ENCODE data around the gene PAX7. TPM values are rescaled to one million over a fixed set of nuclear protein-coding genes. Genes with fewer than 3 reads are reported as not detected.

Gene PAX7
- total and polyA plus RNA-seq, 2 donors (not counting 3 experiments of a cell fraction or from before 2014, with no cell fraction given) = not detected

DNA sequence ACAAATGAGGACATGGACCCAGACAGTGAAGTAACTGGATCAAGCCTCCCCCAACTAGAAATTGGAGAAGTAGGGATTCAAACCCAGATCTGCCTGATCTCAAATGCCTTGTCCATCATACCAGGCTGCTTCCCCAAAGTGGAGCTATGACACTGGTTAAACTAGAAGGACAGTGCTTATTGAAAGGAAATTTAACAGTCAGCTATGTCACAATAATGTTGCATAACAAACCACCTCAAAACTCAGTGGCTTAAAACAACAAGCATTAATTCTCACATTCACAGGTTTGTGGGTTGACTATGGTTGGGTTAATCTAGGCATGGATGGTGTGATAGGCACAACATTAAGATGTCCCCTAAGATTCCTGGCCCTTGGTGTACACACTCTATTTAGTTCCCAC lies 121.8 kb downstream of the PAX7 start:
- no peak for DNase-seq (ENCODE audit: low read depth, low spot score)
- no peak for FAIRE-seq
- no TSS peak for BruUV-seq (replicated peaks)
- Histone ChIP-seq H4K20me1 (replicated peaks; ENCODE audit: control insufficient read depth, extremely low read depth, insufficient read depth, low read length) (no peaks in the 10 kb centered on the region), H3K9me1 (replicated peaks; ENCODE audit: control insufficient read depth, extremely low read depth, insufficient read depth, low read length) (no peaks in the 10 kb centered on the region), H3K9me3 (replicated peaks; ENCODE audit: control insufficient read depth, insufficient read depth, low read length) (no peaks in the 10 kb centered on the region), H3K36me3 (ENCODE audit: control insufficient read depth in 2 of 2, extremely low read depth in 1 of 2, insufficient read depth in 2 of 2, low read length in 2 of 2) (no peaks in the 10 kb centered on the region), H3K27ac (ENCODE audit: insufficient read depth, low read depth, low read length) (no peak overlapping the region), H3K4me2 (ENCODE audit: insufficient read depth, low read length) (no peak overlapping the region), H2AFZ (ENCODE audit: low read depth, low read length) (no peak overlapping the region), H3K79me2 (ENCODE audit: control insufficient read depth, insufficient read depth, low read length) (no peaks in the 10 kb centered on the region), H3K4me1 (ENCODE audit: control insufficient read depth, extremely low read depth, insufficient read depth, low read length) (no peaks in the 10 kb centered on the region), H3K4me3 (replicated peaks in 1 of 3; ENCODE audit: insufficient read depth in 1 of 3, low read depth in 1 of 3, low read length in 3 of 3) (no peak overlapping the region), H3K27me3 (ENCODE audit: control insufficient read depth in 2 of 2, insufficient read depth in 2 of 2, low read length in 2 of 2) (no peaks in the 10 kb centered on the region), H3K9ac (replicated peaks; ENCODE audit: extremely low read depth, insufficient read depth, low read length) (no peak overlapping the region)
- POLR2A ChIA-PET = no interaction called here
- TF ChIP-seq FOS (IDR thresholded peaks at IDR 0.05; ENCODE audit: borderline replicate concordance, insufficient read depth, low read length) (no peak), GATA2 (IDR thresholded peaks at IDR 0.05; ENCODE audit: insufficient read depth, insufficient read length, low read depth, low read length) (no peak), MYC (IDR thresholded peaks at IDR 0.05; ENCODE audit: low read depth, low read length) (no peak), POLR2AphosphoS5 (IDR thresholded peaks at IDR 0.05; ENCODE audit: insufficient read depth, low read depth, low read length) (no peak), EZH2 (IDR thresholded peaks at IDR 0.05; ENCODE audit: borderline replicate concordance, low read depth, low read length, severe bottlenecking) (no peak)
- TF ChIP-seq, protein P1, sequence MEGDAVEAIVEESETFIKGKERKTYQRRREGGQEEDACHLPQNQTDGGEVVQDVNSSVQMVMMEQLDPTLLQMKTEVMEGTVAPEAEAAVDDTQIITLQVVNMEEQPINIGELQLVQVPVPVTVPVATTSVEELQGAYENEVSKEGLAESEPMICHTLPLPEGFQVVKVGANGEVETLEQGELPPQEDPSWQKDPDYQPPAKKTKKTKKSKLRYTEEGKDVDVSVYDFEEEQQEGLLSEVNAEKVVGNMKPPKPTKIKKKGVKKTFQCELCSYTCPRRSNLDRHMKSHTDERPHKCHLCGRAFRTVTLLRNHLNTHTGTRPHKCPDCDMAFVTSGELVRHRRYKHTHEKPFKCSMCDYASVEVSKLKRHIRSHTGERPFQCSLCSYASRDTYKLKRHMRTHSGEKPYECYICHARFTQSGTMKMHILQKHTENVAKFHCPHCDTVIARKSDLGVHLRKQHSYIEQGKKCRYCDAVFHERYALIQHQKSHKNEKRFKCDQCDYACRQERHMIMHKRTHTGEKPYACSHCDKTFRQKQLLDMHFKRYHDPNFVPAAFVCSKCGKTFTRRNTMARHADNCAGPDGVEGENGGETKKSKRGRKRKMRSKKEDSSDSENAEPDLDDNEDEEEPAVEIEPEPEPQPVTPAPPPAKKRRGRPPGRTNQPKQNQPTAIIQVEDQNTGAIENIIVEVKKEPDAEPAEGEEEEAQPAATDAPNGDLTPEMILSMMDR (IDR thresholded peaks at IDR 0.05; ENCODE audit: extremely low read depth in 1 of 2, insufficient read depth in 1 of 2, low read depth in 1 of 2, low read length in 2 of 2) = no peak
- TF ChIP-seq, protein P2, sequence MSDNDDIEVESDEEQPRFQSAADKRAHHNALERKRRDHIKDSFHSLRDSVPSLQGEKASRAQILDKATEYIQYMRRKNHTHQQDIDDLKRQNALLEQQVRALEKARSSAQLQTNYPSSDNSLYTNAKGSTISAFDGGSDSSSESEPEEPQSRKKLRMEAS (IDR thresholded peaks at IDR 0.05; ENCODE audit: insufficient read depth, insufficient read length) = no peak
- dilution Hi-C loops (cut with MboI; ENCODE audit: extremely low pct_ligation_motif_present, low sequenced_read_pairs) (no loop called here), intact Hi-C loops (cut with micrococcal nuclease) (no loop called here)
- CTCF ChIA-PET = no interaction called here
